NOMO-1 treated with dmso at 0.1 percent for 144 hours (cell line): Measurements from ENCODE around the gene NID1.
"Not testable (repeated sequence)": the region's sequence is repeated elsewhere in the genome, so short reads cannot be mapped to it uniquely, and the experiment has no call there.

Source experiments
- DNase-seq: peaks from one replicate; lab custom pipeline; 2025; ENCODE audit not compliant: unreplicated experiment; lab: John Stamatoyannopoulos, UW

The NID1 gene

GRCh38 chr1:235939480-235939775, 125.5 kb downstream of the NID1 start:
- DNase-seq = no peak

GRCh38 chr1:235938709-235939479, 126.0 kb downstream of the NID1 start:
- peak; percentile 91 for DNase-seq

- no peak for DNase-seq
Measured at GRCh38 chr1:235937123-235937522, 127.8 kb downstream of the NID1 start.

DNA sequence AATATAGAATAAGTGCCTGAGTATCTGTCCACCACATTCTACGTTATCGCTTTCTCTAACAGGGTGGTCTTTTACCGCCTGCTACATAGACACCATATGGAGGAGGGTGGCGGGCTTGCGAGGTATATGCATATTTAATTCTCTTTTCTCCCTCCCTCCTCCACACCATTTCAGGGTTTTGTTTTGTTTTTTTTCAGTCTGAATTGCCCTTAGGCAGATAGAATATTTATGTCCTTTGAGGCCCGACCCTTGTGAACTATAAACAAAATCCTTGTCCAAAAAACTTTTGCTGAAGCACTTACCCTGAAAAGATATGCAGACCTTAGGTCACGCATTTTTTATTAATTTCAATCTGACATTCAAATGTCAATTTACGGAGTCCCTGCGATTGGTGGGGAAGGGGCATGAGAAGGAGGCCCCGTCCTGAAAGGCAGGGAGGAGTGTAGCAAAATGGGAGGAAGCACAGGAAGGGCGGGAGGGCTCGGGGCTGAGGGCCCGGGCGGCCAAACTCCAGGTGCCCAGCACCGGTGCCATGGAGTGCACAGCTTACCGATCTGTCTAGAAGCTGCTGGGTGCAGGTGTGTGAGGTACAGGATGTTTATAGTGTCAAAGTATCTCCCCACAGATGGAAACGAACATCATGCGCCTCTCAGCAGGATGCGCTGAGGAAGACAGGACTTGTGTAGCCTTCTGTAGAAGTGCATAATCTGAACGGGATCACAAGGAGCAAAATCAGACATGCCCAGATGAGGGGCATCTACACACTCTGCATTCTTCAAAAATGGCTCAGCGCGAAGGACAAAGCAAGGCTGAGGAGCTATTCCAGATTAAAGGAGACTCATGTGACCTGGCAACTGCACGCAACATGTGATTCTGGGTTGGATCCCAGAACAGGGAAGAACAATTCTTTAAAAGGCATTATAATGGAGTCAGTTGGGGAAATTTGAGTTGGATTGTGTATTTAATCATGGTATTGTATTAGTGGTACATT, 129.4 kb downstream of the NID1 start:
- DNase-seq = no peak

DNA sequence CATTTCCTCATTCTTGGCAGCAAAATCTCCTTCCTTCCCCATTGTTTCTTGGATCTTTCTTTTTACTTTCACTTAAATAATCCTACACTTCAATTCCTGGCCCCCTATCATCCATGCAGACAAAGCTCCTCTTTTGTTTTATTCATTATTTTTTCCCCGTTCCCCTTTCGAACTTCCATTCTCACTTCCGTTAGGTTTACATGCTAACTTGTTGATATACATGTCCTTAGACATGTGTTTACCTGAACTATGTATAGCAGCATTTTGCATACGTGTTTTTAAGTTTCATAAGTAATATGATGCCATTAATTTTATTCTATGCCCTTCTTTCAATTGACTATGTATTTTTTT, 131.1 kb downstream of the NID1 start:
- DNase-seq = no peak

DNA sequence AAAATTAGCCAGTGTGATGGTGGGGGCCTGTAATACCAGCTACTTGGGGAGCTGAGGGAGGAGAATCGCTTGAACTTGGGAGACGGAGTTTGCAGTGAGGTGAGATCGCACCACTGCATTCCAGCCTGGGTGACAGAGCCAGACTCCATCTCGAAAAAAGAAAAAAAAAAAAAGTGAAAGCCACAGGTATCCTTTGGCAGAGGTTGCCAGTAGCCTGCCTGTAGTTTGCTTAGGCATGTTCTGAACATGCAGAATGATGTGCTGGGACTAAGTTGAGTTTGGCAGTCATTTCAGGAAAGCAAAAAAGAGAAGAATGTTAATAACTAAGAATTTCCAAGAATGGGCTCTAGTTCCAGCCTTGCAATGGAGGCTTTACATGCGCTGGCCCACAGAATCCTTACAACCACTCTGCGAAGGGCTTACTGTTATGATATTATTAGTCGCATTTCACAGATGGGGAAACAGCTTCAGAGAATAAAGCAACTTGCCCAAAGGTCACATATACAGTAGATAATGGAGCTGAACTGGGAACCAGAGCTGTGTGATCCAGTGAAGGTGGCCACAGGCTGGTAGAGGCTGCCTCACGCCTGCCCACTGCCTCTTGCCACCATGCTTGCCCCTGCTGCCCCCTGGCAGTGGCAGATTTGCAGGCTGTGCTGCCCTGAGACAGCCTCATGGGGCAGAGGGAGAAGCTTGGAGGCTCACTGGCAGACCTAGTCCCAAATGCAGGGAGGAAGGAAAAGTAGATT, 131.7 kb downstream of the NID1 start:
- DNase-seq = peak; percentile 40

GRCh38 chr1:235932090-235932510, 132.8 kb downstream of the NID1 start:
- peak; percentile 35 for DNase-seq

- no peak for DNase-seq
Measured at GRCh38 chr1:235931171-235931738, 133.6 kb downstream of the NID1 start.

- no peak for DNase-seq
Measured at GRCh38 chr1:235930543-235930942, 134.3 kb downstream of the NID1 start.

- no peak for DNase-seq
Measured at GRCh38 chr1:235929216-235929615, 135.7 kb downstream of the NID1 start.

DNA sequence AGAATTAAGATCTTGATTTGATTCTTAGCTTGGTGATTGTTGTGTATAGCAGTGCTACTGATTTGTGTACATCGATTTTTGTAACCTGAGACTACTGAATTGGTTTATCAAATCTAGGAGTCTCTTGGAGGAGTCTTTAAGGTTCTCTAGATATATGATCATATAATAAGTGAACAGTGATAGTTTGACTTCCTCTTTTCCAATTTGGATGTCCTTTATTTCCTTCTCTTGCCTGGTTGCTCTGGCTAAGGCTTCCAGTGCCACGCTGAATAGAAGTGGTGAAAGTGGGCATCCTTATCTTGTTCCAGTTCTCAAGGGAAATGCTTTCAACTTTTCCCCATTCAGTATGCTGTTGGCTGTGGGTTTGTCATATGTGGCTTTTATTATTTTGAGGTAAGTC, 136.7 kb downstream of the NID1 start:
- DNase-seq = no peak

DNA sequence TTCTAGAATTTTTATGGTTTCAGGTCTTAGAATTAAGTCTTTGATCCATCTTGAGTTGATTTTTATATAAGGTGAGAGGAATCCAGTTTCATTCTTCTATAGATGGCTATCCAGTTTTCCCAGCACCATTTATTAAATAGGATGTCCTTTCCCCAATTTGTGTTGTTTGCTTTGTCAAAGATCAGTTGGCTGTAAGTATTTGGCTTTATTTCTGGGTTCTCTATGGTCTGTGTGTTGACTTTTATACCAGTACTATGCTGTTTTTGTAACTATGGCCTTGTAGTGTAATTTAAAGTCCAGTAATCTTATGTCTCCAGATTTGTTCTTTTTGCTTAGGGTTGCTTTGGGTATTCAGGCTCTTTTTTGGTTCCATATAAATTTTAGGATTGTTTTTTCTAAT, 137.3 kb downstream of the NID1 start:
- DNase-seq = not testable (repeated sequence)
